Upper lobe of left lung (tissue), 4 donors: Measurements from ENCODE around the gene ATG5.

Experiments
- POLR2A ChIP-seq, 4 donors: fragments of 450-650 bp; IDR thresholded peaks; one replicate each; pipeline ENCODE4 v1.5.1; 2016 to 2017; ENCODE audit warnings: antibody characterized with exemption in 4 of 4, mild to moderate bottlenecking in 2 of 4
- POLR2AphosphoS5 ChIP-seq, 2 donors: sonication (generic); formaldehyde crosslinking; IDR thresholded peaks; one replicate each; pipeline ENCODE4 v1.5.1; 2017; ENCODE audit warnings: antibody characterized with exemption in 2 of 2
- TF ChIP-seq, protein P1 (sequence below), 6 experiments: fragments of 450-650 bp in 4 of 6; fragments of 200-600 bp in 2 of 6; sonication (generic) in 2 of 6; IDR thresholded peaks; one replicate each; pipeline ENCODE4 v1.5.1; 2016 to 2019; ENCODE audit warnings: antibody characterized with exemption in 6 of 6

GRCh38 chr6:106252687-106253086 is 72.9 kb downstream of the ATG5 start:
- TF ChIP-seq POLR2A (IDR thresholded peaks at IDR 0.05), result no peak
- no peak for TF ChIP-seq POLR2AphosphoS5 (IDR thresholded peaks at IDR 0.05)
- TF ChIP-seq, protein P1, sequence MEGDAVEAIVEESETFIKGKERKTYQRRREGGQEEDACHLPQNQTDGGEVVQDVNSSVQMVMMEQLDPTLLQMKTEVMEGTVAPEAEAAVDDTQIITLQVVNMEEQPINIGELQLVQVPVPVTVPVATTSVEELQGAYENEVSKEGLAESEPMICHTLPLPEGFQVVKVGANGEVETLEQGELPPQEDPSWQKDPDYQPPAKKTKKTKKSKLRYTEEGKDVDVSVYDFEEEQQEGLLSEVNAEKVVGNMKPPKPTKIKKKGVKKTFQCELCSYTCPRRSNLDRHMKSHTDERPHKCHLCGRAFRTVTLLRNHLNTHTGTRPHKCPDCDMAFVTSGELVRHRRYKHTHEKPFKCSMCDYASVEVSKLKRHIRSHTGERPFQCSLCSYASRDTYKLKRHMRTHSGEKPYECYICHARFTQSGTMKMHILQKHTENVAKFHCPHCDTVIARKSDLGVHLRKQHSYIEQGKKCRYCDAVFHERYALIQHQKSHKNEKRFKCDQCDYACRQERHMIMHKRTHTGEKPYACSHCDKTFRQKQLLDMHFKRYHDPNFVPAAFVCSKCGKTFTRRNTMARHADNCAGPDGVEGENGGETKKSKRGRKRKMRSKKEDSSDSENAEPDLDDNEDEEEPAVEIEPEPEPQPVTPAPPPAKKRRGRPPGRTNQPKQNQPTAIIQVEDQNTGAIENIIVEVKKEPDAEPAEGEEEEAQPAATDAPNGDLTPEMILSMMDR (IDR thresholded peaks at IDR 0.05), result no peak
